Inferior parietal cortex (tissue), 1 donor: Measurements from ENCODE around the gene CYP4F3.
A peak's percentile ranks its signal among the peaks of the same experiment; 100 is the strongest.
"Not testable (repeated sequence)": the region's sequence is repeated elsewhere in the genome, so short reads cannot be mapped to it uniquely, and the experiment has no call there.

Experiments
- DNase-seq: peaks from one replicate; pipeline ENCODE4 v3.0.0-alpha.2; 2016; ENCODE audit errors: extremely low spot score

Gene CYP4F3, protein sequence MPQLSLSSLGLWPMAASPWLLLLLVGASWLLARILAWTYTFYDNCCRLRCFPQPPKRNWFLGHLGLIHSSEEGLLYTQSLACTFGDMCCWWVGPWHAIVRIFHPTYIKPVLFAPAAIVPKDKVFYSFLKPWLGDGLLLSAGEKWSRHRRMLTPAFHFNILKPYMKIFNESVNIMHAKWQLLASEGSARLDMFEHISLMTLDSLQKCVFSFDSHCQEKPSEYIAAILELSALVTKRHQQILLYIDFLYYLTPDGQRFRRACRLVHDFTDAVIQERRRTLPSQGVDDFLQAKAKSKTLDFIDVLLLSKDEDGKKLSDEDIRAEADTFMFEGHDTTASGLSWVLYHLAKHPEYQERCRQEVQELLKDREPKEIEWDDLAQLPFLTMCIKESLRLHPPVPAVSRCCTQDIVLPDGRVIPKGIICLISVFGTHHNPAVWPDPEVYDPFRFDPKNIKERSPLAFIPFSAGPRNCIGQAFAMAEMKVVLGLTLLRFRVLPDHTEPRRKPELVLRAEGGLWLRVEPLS

DNA sequence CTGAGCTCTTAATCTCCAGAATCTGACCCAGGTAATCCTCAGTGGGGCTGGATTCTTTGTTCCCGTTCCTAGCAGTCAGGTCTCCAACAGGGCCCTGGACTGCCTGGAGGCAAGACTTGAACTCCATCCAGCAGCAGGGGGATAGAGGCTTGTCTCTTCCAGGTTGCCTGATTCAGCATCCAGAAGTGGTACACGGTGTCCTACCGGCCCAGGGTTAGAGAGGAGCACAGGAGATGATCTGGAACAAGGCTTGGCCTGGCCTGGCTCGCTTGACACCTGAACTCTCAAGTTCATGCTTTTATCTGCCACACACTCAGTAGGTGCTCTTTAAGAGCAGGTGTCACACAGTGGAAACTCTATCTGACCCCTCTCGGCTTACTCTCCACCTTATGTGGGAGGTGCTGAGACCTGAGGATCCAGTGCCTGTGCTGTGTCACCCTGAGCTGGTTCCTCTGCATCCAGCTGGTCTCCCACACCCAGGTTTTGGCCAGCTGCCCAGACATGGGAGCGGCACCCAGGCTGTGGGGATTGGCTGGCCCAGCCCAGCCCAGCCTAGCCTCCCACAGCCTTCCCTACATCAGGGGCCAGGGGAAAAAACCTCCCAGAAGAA is at the start of gene CYP4F3:
TSS of gene CYP4F3 (plus strand) at position 604 of the 610 bp plus-strand sequence. CDS start 519 bp downstream, outside the sequence.
- DNase-seq = peak; percentile 63

GRCh38 chr19:15591796-15592195 is 48.9 kb upstream of the CYP4F3 start:
- DNase-seq = no peak

- not testable (repeated sequence) for DNase-seq
Measured at GRCh38 chr19:15592506-15592905, 48.2 kb upstream of the CYP4F3 start.

GRCh38 chr19:15593766-15594165 is 46.9 kb upstream of the CYP4F3 start:
- not testable (repeated sequence) for DNase-seq

GRCh38 chr19:15595069-15595468 is 45.6 kb upstream of the CYP4F3 start:
- DNase-seq = no peak

GRCh38 chr19:15607978-15608925 is 32.4 kb upstream of the CYP4F3 start:
- DNase-seq = not testable (repeated sequence)

GRCh38 chr19:15609261-15609660 is 31.4 kb upstream of the CYP4F3 start:
- DNase-seq = no peak

DNA sequence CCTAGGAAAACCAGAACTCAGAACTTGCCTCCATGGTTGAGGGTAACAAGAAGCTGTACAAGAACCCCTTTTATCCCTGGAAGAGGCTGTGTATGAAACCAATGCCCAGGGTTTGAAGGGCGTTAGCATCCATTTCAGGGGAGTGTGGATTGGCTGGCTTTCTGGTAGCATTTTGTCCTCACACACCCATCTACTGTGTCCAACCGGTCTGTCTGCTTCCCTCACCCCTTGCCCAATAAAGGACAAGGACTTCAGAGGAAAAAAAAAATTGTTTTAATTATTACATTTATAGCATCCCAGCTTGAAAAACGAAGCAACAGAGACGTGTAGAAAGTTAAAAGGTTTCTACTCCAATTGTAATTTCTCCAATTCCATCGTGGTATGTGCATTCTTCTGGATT is 28.4 kb upstream of the CYP4F3 start:
- no peak for DNase-seq

- DNase-seq = no peak
Measured at GRCh38 chr19:15613338-15613737, 27.4 kb upstream of the CYP4F3 start.

GRCh38 chr19:15614507-15615379 is 26.0 kb upstream of the CYP4F3 start, which contains the start of gene CYP4F8:
Gene CYP4F8, plus strand, starts transcription at chr19:15615218. Its CDS starts 399 bp downstream, at chr19:15615617.
- no peak for DNase-seq

GRCh38 chr19:15615526-15615925 is 25.2 kb upstream of the CYP4F3 start:
- DNase-seq = no peak

- no peak for DNase-seq
Measured at GRCh38 chr19:15616183-15616582, 24.5 kb upstream of the CYP4F3 start.

- no peak for DNase-seq
Measured at GRCh38 chr19:15616627-15617270, 23.9 kb upstream of the CYP4F3 start.

DNA sequence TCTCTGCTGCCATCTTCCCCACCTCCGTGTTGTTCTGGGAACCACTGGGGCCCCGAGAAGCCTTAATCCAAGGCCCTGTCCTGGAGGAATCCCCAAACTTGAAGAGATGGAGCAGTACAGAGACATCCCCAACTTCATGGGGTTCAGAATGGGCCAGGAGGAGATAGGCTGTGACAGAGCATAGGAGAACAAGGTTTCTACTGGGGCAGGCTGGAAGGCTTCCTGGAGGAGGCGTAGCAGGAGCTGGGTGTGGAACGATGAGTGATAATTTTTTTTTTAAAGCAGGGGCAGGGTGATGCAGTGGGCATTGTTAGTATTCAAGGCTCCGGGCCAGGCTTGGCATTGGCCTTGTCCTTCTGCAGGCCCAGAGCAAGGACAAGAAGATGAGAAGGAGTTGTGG is 22.4 kb upstream of the CYP4F3 start:
- DNase-seq = no peak

DNA sequence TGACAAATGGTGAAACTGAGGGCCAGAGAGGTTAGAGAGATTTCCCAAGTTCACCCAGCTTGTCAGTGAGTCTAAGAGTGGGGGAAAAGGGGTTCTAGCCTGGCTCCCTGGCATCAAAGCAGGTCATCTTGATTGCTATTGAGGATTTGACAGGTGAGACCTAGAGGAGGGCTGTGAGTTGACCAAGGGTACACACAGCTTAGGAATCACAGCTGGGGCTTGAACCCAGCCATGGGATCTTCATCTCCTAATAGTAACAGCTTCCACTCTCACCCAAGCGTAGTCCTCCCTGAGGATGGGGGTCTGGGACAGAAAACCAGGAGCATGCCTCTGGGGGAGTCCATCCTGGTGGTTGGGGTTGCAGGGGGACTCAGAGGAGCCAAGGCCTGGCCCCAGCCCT is 18.9 kb upstream of the CYP4F3 start:
- DNase-seq = no peak

DNA sequence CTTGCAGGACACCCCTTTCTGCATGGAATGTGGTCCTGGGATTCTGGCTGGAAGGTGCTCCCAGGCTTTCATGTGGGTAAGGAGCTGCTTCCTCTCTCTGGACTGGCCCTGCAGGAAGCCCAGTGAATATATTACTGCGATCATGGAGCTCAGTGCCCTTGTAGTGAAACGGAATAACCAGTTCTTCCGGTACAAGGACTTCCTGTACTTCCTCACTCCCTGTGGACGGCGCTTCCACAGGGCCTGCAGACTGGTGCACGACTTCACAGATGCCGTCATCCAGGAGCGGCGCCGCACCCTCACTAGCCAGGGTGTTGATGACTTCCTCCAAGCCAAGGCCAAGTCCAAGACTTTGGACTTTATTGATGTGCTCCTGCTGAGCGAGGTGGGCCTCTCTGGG is 17.7 kb upstream of the CYP4F3 start:
- no peak for DNase-seq

DNA sequence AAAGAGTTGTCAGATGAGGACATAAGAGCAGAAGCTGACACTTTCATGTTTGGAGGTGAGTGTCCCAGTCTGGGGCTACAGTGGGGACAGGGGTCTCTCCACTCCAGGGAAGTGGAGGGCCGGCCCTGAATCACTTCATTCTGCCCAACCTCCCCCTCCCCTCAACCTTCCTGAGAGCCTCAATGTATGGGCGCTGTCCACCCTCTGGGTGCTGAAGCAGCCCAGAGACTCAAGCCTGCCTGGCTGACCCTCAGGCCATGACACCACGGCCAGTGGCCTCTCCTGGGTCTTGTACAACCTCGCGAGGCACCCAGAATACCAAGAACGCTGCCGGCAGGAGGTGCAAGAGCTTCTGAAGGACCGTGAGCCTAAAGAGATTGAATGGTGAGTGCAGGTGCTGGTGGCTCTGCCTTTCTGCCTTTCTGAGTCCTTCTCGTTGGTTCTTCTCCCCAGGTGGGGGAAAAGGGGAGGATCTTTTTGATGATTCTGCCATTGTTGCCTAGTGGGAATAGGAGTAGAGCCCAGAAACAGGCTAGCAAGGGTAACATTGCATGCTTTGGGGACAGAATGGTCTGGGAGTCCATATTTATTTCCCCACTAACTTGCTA is 16.9 kb upstream of the CYP4F3 start:
- DNase-seq = no peak

DNA sequence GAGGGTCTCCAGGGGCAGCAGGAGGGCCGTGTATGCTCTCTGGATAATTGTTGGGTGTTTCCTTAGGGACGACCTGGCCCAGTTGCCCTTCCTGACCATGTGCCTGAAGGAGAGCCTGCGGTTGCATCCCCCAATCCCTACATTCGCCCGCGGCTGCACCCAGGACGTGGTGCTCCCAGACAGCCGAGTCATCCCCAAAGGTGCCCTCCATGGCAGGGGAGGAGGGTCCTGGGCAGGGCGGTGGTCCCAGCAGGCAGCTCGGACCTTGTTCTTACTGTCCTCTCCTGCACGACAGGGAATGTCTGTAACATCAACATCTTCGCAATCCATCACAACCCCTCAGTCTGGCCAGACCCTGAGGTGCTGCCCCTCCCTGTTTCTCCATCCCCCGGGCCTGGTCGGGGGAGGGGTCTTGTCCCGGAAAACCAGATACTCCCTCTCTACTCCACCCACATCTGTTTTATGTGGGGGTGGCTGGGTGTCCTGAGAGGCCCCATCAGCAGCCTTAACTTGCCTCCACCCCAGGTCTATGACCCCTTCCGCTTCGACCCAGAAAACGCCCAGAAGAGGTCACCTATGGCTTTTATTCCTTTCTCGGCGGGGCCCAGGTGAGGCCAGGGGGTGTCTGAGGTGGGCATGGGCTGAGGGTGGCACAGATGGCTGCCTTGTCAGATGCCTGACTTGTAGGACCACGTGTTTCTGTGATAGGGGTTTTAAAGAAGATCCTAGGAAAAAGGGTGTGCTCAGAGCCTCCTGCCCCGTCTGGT is 12.3 kb upstream of the CYP4F3 start:
- DNase-seq = no peak
